VCaP (cell line): Measurements from ENCODE around the gene ZIC1.

ENCODE experiments used
- H3K27ac ChIP-seq: fragments of 450-650 bp; 2 replicates; pipeline ENCODE4 v1.5.1; 2017
- TF ChIP-seq, protein P1 (sequence below): fragments of 450-650 bp; conservative IDR thresholded peaks from 2 replicates; pipeline ENCODE4 v1.5.1; 2017; ENCODE audit warnings: mild to moderate bottlenecking, moderate library complexity

ZIC1 gene

GRCh38 chr3:147431751-147432150, 22.6 kb downstream of the ZIC1 start:
- TF ChIP-seq, protein P1, sequence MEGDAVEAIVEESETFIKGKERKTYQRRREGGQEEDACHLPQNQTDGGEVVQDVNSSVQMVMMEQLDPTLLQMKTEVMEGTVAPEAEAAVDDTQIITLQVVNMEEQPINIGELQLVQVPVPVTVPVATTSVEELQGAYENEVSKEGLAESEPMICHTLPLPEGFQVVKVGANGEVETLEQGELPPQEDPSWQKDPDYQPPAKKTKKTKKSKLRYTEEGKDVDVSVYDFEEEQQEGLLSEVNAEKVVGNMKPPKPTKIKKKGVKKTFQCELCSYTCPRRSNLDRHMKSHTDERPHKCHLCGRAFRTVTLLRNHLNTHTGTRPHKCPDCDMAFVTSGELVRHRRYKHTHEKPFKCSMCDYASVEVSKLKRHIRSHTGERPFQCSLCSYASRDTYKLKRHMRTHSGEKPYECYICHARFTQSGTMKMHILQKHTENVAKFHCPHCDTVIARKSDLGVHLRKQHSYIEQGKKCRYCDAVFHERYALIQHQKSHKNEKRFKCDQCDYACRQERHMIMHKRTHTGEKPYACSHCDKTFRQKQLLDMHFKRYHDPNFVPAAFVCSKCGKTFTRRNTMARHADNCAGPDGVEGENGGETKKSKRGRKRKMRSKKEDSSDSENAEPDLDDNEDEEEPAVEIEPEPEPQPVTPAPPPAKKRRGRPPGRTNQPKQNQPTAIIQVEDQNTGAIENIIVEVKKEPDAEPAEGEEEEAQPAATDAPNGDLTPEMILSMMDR, result no peak
- H3K27ac ChIP-seq, result no peak overlapping the region

GRCh38 chr3:147447224-147447623, 38.1 kb downstream of the ZIC1 start:
- TF ChIP-seq, protein P1, result no peak
- no peak overlapping the region for H3K27ac ChIP-seq

GRCh38 chr3:147449669-147450068, 40.5 kb downstream of the ZIC1 start:
- TF ChIP-seq, protein P1, result no peak
- no peak overlapping the region for H3K27ac ChIP-seq

DNA sequence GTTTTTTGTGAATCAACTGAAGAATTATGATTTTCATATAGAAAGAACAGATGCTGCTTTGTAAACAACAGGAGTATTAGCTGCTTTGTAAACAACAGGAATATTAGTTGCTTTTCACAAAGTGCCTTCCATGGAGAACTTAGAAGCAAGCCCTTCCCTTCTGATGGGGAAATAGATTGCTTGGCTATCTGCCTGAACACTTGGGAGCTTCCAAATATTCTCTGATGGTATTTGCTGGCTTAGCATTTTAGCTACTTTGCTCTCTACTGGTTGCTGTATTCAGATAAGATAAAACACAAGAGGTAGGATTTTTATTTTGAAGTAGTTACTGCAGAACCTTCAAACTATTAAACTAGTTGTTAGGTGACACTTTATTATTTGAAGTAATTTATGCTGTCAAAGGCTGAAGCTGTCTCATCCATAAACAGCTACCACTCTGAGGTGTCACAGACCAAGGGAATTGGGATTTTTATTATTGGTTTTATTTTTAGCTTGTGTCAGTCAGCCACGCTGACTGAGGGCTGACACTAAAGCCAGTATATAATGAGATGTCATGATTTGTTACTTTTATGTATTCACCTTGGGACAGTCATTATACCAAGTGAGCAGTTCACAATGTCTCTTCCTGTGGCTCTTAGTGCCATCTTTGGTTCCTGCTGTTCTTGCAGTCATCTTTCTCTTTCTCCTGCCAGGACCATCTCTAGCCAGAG, 50.0 kb downstream of the ZIC1 start:
- no peak overlapping the region for H3K27ac ChIP-seq
- TF ChIP-seq, protein P1, result no peak

DNA sequence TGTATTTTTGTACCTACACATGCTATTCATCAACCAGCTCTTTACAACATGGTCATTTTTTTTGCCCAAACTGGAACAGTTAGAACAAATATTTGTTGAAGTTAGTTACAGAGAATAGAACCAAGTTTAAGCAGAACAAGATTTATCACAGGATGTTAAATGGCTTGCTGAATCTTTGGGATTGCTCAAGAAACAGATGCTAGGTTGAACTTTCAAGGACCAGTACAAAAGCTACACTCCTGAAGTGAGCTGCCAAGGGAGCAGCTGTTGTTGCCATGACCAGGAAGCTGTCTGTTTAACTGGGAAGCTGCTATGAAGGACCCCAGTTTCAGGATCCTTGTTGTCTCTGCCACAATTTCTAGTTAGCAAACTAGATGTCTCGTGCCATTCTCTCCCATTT, 53.7 kb downstream of the ZIC1 start:
- TF ChIP-seq, protein P1, result no peak
- H3K27ac ChIP-seq, result no peak overlapping the region
